Peyer's patch (tissue), 4 donors: Measurements from ENCODE around the gene CDH19.

Experiments used
- POLR2A ChIP-seq, 2 donors: fragments of 450-650 bp; IDR thresholded peaks; one replicate each; pipeline ENCODE4 v1.5.1; 2017; ENCODE audit warnings: antibody characterized with exemption in 2 of 2, mild to moderate bottlenecking in 2 of 2, moderate library complexity in 2 of 2
- TF ChIP-seq, protein P1 (sequence below), 6 experiments: fragments of 450-650 bp in 4 of 6; fragments of 200-600 bp in 2 of 6; sonication (generic) in 1 of 6; IDR thresholded peaks; one replicate each; pipeline ENCODE4 v1.5.1; 2017 to 2019; ENCODE audit warnings: antibody characterized with exemption in 6 of 6, mild to moderate bottlenecking in 3 of 6, moderate library complexity in 1 of 6

DNA sequence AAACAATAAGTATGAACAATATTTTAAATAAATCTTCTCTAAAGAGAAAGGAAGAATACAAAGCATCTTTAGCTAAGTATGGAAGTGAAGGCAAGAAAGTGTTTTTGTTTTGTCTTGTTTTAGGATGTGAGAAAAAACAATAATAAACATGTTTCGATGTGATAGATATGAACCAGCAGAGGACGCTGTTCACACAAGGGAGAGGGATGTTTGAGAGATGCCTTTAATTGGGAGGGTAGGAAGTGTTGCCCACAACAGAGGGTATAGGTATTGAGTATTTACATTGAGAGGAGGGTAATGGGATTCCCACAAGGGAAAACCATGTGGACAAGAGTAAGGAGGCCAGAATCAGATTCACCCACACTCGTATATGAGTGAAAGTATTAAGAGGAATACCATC, 55.1 kb downstream of the CDH19 start:
- TF ChIP-seq, protein P1, sequence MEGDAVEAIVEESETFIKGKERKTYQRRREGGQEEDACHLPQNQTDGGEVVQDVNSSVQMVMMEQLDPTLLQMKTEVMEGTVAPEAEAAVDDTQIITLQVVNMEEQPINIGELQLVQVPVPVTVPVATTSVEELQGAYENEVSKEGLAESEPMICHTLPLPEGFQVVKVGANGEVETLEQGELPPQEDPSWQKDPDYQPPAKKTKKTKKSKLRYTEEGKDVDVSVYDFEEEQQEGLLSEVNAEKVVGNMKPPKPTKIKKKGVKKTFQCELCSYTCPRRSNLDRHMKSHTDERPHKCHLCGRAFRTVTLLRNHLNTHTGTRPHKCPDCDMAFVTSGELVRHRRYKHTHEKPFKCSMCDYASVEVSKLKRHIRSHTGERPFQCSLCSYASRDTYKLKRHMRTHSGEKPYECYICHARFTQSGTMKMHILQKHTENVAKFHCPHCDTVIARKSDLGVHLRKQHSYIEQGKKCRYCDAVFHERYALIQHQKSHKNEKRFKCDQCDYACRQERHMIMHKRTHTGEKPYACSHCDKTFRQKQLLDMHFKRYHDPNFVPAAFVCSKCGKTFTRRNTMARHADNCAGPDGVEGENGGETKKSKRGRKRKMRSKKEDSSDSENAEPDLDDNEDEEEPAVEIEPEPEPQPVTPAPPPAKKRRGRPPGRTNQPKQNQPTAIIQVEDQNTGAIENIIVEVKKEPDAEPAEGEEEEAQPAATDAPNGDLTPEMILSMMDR (IDR thresholded peaks at IDR 0.05) = no peak
- TF ChIP-seq POLR2A (IDR thresholded peaks at IDR 0.05) = no peak
